A673 (cell line): ENCODE data around the gene ZNF550. TPM values are rescaled to one million over a fixed set of nuclear protein-coding genes. Genes with fewer than 3 reads are reported as not detected.

Experiments
- total RNA-seq: library from RNA; stranded (reverse); gene quantifications from 2 replicates; pipeline ENCODE4 v1.2.3, GENCODE V29; 2021

The ZNF550 gene
- total RNA-seq, 1 experiment from 2014 or later, result 9.6 TPM

Other genes with a start within 250 kb of the ZNF550 start
- gene ZNF543, start 239.4 kb downstream of the ZNF550 start, total RNA-seq, result 10.1 and 10.6 TPM in 2 replicates
- gene ZNF304, start 208.6 kb downstream of the ZNF550 start, total RNA-seq, result 10.2 and 11.0 TPM in 2 replicates
- 16.8 and 18.7 TPM in 2 replicates for gene TRAPPC2B, start 196.3 kb downstream of the ZNF550 start, total RNA-seq
- 5.0 and 6.1 TPM in 2 replicates for gene ZNF547, start 196.3 kb downstream of the ZNF550 start, total RNA-seq
- 16.9 TPM in 2 replicates for gene ZNF548, start 170.0 kb downstream of the ZNF550 start, total RNA-seq
- gene ZNF17, start 148.7 kb downstream of the ZNF550 start, total RNA-seq, result 13.1 and 19.2 TPM in 2 replicates
- gene ZNF749, start 124.5 kb downstream of the ZNF550 start, total RNA-seq, result 21.6 and 22.9 TPM in 2 replicates
- 0.41 and 0.83 TPM in 2 replicates for gene VN1R1, start 102.7 kb downstream of the ZNF550 start, total RNA-seq
- gene ZNF772, start 82.3 kb downstream of the ZNF550 start, total RNA-seq, result 19.4 and 21.2 TPM in 2 replicates
- gene ZNF419, start 72.1 kb downstream of the ZNF550 start, total RNA-seq, result 12.4 and 14.6 TPM in 2 replicates
- 9.7 and 13.4 TPM in 2 replicates for gene ZNF773, start 59.9 kb downstream of the ZNF550 start, total RNA-seq
- 8.5 and 10.1 TPM in 2 replicates for gene ZNF549, start 32.5 kb downstream of the ZNF550 start, total RNA-seq
- 6.8 and 7.1 TPM in 2 replicates for gene ZNF416, start 19.0 kb upstream of the ZNF550 start, total RNA-seq
- 16.3 and 16.7 TPM in 2 replicates for gene ZIK1, start 24.3 kb upstream of the ZNF550 start, total RNA-seq
- 9.4 and 11.3 TPM in 2 replicates for gene ZNF530, start 40.0 kb upstream of the ZNF550 start, total RNA-seq
- gene ZNF134, start 54.4 kb upstream of the ZNF550 start, total RNA-seq, result 24.3 and 24.7 TPM in 2 replicates
- 8.2 and 10.1 TPM in 2 replicates for gene ZNF211, start 73.3 kb upstream of the ZNF550 start, total RNA-seq
- gene ZSCAN4, start 109.1 kb upstream of the ZNF550 start, total RNA-seq, result not detected in 2 replicates
- 12.7 and 17.8 TPM in 2 replicates for gene ZNF551, start 122.1 kb upstream of the ZNF550 start, total RNA-seq
- 4.0 and 4.4 TPM in 2 replicates for gene ZNF154, start 149.3 kb upstream of the ZNF550 start, total RNA-seq
- gene ZNF671, start 167.8 kb upstream of the ZNF550 start, total RNA-seq, result 4.4 and 5.3 TPM in 2 replicates
- 10.3 and 15.8 TPM in 2 replicates for gene ZNF776, start 187.0 kb upstream of the ZNF550 start, total RNA-seq
- 18.2 and 19.5 TPM in 2 replicates for gene ZNF586, start 209.8 kb upstream of the ZNF550 start, total RNA-seq